ENCODE data around the gene HECTD4. TPM values are rescaled to one million over a fixed set of nuclear protein-coding genes. Genes with fewer than 3 reads are reported as not detected.

Gene HECTD4
- total and polyA plus RNA-seq, 11 donors, result 6.3 to 30.7 (median 23.1) TPM

DNA sequence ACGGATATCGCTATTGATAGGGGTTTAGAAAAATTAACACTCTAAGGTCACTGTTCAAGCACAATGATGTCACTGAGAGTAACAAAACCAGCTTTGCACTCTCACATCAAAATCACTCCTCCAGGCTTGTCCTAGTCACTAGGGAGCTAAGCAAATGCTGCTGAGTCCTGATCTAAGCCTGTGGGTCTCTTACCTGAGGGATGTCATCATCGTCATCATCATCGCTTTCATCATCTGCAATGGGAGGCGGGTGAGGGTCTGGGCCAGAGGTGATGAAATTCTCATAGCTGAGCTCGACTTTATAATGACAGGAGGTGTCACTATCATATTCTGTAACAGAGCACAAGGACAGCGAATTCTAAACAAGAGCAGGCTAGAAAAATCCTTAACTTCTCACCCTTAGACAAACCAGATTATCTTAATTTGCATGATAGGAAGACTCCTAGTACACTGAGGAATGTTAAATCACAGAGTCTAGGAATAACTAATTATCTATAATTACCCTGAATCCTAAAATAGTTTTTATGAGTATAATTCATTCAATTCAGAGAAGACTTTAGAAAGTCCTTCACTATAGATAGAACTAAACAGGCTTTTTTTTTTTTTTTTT is 173.8 kb downstream of the HECTD4 start:
- Histone ChIP-seq H3K27me3 (no peaks in the 10 kb centered on the region), H3K4me3 (no peak overlapping the region), H3K27ac (no peak overlapping the region), H3K36me3 (peaks cover 0 to 99% (median 94%) of the 10 kb centered on the region in 9 donors), H3K4me1 (no peaks in the 10 kb centered on the region), H3K9me3 (no peaks in the 10 kb centered on the region)
- DNase-seq (no peak), ATAC-seq (no peak)
- 87 to 93% (median 92%) methylated on average over 7 of the region's 7 CpGs for WGBS, 4 donors
- TF ChIP-seq POLR2A (IDR thresholded peaks at IDR 0.05), result no peak
- TF ChIP-seq, protein P1, sequence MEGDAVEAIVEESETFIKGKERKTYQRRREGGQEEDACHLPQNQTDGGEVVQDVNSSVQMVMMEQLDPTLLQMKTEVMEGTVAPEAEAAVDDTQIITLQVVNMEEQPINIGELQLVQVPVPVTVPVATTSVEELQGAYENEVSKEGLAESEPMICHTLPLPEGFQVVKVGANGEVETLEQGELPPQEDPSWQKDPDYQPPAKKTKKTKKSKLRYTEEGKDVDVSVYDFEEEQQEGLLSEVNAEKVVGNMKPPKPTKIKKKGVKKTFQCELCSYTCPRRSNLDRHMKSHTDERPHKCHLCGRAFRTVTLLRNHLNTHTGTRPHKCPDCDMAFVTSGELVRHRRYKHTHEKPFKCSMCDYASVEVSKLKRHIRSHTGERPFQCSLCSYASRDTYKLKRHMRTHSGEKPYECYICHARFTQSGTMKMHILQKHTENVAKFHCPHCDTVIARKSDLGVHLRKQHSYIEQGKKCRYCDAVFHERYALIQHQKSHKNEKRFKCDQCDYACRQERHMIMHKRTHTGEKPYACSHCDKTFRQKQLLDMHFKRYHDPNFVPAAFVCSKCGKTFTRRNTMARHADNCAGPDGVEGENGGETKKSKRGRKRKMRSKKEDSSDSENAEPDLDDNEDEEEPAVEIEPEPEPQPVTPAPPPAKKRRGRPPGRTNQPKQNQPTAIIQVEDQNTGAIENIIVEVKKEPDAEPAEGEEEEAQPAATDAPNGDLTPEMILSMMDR (IDR thresholded peaks at IDR 0.05), result no peak
- intact Hi-C loops (cut with DNase I), result no loop called here

DNA sequence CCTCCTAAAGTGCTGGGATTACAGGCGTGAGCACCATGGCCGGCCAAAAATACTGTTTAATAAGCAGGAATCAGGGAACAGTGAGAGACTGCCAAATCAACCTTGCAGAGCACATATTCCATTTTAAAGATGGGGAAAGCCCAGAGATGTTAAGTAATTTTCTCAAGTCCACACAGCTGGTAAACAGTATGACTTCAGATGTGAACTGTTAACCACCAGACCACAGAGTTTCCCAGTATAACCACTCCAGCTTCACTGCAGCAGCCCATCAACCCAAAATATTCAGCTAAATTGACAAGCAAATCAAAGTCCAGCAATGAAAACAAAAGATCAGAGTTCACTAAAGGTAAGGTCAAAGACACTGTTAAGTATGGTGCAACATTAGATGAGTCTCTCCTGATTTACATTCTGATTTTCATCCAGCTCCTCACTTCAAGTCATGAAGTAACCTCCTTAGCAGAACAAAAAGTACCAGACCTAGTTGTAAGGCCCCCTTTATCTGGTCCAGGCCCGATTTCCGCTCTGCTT is 174.8 kb downstream of the HECTD4 start:
- Histone ChIP-seq H3K4me1 (no peaks in the 10 kb centered on the region), H3K36me3 (peaks cover 0 to 100% (median 95%) of the 10 kb centered on the region in 9 donors), H3K27me3 (no peaks in the 10 kb centered on the region), H3K27ac (no peak overlapping the region), H3K9me3 (no peaks in the 10 kb centered on the region), H3K4me3 (no peak overlapping the region)
- 93 to 97% (median 96%) methylated on average over 4 of the region's 4 CpGs for WGBS, 4 donors
- DNase-seq (no peak), ATAC-seq (no peak)
- intact Hi-C loops (cut with DNase I), result no loop called here
- no peak for TF ChIP-seq POLR2A (IDR thresholded peaks at IDR 0.05)
- TF ChIP-seq, protein P1 (IDR thresholded peaks at IDR 0.05), result no peak

DNA sequence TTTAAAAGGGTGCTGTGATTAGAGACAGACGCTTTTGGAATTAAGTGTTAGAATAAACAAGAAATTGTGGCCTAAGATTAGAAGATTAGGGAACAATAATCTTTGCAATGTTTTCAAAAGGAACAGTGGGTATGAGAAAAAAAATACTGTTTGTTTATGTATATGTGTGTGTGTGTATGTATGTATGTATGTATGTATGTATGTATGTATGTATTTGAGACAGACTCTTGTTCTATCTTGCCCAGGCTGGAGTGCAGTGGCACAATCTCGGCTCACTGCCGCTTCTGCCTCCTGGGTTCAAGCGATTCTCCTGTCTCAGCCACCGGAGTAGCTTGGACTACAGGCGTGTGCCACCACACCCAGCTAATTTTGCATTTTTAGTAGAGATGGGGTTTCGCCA is 175.3 kb downstream of the HECTD4 start:
- intact Hi-C loops (cut with DNase I), result no loop called here
- TF ChIP-seq, protein P1 (IDR thresholded peaks at IDR 0.05), result no peak
- no peak for TF ChIP-seq POLR2A (IDR thresholded peaks at IDR 0.05)
- Histone ChIP-seq H3K27me3 (no peaks in the 10 kb centered on the region), H3K27ac (no peak overlapping the region), H3K36me3 (peaks cover 0 to 100% (median 92%) of the 10 kb centered on the region in 9 donors), H3K4me3 (no peak overlapping the region), H3K4me1 (no peaks in the 10 kb centered on the region), H3K9me3 (no peaks in the 10 kb centered on the region)
- DNase-seq, result no peak
- whole genome bisulfite sequencing, 4 donors, result 95 to 98% (median 96%) methylated on average over 7 of the region's 7 CpGs
- ATAC-seq, result no peak

DNA sequence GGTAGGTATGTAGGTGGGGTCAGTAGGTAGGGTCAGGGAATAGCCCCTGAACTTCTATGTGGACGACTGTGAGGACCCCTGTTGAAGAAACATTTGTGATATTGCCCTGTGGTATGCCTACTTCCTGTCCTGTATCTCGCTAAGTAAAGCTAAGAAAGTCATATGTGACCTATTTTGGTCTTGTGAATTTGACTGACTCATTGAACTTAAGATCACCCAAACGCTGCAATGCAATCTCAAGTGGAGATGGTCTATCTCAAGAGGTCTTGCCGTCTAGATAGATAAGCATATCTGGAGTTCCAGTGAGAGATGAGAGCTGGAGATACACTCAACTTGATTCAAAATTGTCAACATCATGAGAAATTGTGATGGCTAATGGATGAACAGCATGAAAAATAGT is 183.1 kb downstream of the HECTD4 start:
- H3K4me3 ChIP-seq, result no peak overlapping the region
- DNase-seq, result no peak
- ATAC-seq, result no peak
- H3K27ac ChIP-seq, result no peak overlapping the region
- intact Hi-C loops (cut with DNase I), result loop anchor here in 8 of 10 donors (2.0 to 10.0 kb wide), 4 partner anchors 183 to 188 kb away; partner anchors contain the start of gene HECTD4 (in 2 of the 8)
- WGBS, 4 donors, result 48 to 68% (median 53%) methylated on average over 4 of the region's 4 CpGs
- no peaks in the 10 kb centered on the region for H3K4me1 ChIP-seq
- peaks cover 0 to 99% (median 84%) of the 10 kb centered on the region in 9 donors for H3K36me3 ChIP-seq
- TF ChIP-seq, protein P1 (IDR thresholded peaks at IDR 0.05), result no peak
- TF ChIP-seq POLR2A (IDR thresholded peaks at IDR 0.05), result no peak
- H3K27me3 ChIP-seq, result no peaks in the 10 kb centered on the region
- H3K9me3 ChIP-seq, result no peaks in the 10 kb centered on the region
